AG04449 (cell line): ENCODE data around the gene ABTB2.

ENCODE experiments used
- CTCF ChIA-PET: fragments of 350-600 bp; formaldehyde crosslinking; extraction: SDS; loops from one replicate; lab custom pipeline; 2021; ENCODE audit warnings: antibody characterized with exemption; lab: Yijun Ruan, JAX
- POLR2A ChIA-PET: fragments of 400-600, 350-600 bp; formaldehyde crosslinking; extraction: SDS; loops from one replicate; lab custom pipeline; 2020; ENCODE audit warnings: antibody characterized with exemption, inconsistent platforms; lab: Yijun Ruan, JAX
- DNase-seq: peaks from one replicate; pipeline ENCODE4 v3.0.0-alpha.2; 2010; ENCODE audit warnings: low read depth, low spot score
- H3K4me3 ChIP-seq: 2 replicates; pipeline ENCODE4 v1.5.1; 2011; ENCODE audit warnings: low read depth, mild to moderate bottlenecking, control low read depth, low read length
- CTCF ChIP-seq: IDR thresholded peaks from one replicate; pipeline ENCODE4 v1.5.1; 2011; ENCODE audit warnings: mild to moderate bottlenecking, moderate library complexity, low read length, control low read depth, inconsistent platforms; ENCODE audit not compliant: insufficient read depth; ENCODE audit errors: missing control alignments

Gene ABTB2

GRCh38 chr11:34309965-34310364 lies 47.8 kb downstream of the ABTB2 start:
- TF ChIP-seq CTCF, result no peak
- DNase-seq, result no peak
- POLR2A ChIA-PET, result no interaction called here
- no peak overlapping the region for H3K4me3 ChIP-seq
- CTCF ChIA-PET, result no interaction called here

- ChIA-PET POLR2A (no interaction called here), CTCF (no interaction called here)
- TF ChIP-seq CTCF, result no peak
- H3K4me3 ChIP-seq, result no peak overlapping the region
- no peak for DNase-seq
Measured at GRCh38 chr11:34308913-34309585, 48.8 kb downstream of the ABTB2 start.

- CTCF ChIA-PET, result no interaction called here
Measured at GRCh38 chr11:34308049-34308912, 49.5 kb downstream of the ABTB2 start.

GRCh38 chr11:34305780-34306179 lies 52.0 kb downstream of the ABTB2 start:
- H3K4me3 ChIP-seq, result no peak overlapping the region
- no peak for DNase-seq
- ChIA-PET POLR2A (no interaction called here), CTCF (interaction anchor here (0.7 kb wide), 1 partner anchor 142 kb away, joined by 3 read pairs; no protein-coding TSS in a partner anchor)
- no peak for TF ChIP-seq CTCF

More at GRCh38 chr11:34308049-34308912, 49.5 kb downstream of the ABTB2 start:
- DNase-seq, result no peak
- no peak for TF ChIP-seq CTCF
- no peak overlapping the region for H3K4me3 ChIP-seq
- POLR2A ChIA-PET, result no interaction called here

- POLR2A ChIA-PET, result no interaction called here
- no peak for DNase-seq
- CTCF ChIA-PET, result no interaction called here
- no peak overlapping the region for H3K4me3 ChIP-seq
- no peak for TF ChIP-seq CTCF
Measured at GRCh38 chr11:34305193-34305592, 52.6 kb downstream of the ABTB2 start.

GRCh38 chr11:34303028-34303570 lies 54.7 kb downstream of the ABTB2 start:
- no peak overlapping the region for H3K4me3 ChIP-seq
- TF ChIP-seq CTCF, result no peak
- POLR2A ChIA-PET, result interaction anchor here (1.0 kb wide), 1 partner anchor 16 kb away, joined by 5 read pairs; no protein-coding TSS in a partner anchor
- CTCF ChIA-PET, result interaction anchor here (1.3 to 1.5 kb wide), 3 partner anchors 55 to 189 kb away, joined by 3 to 4 read pairs (median 3); partner anchors contain the start of gene ABTB2
- no peak for DNase-seq
